ENCODE data around the gene TP53I13. TPM values are rescaled to one million over a fixed set of nuclear protein-coding genes. Genes with fewer than 3 reads are reported as not detected.

Gene TP53I13
- total and polyA plus RNA-seq, 2 of the 13 experiments (the other 11 are each of a cell fraction or from before 2014, with no cell fraction given), result 16.9 to 25.7 TPM

GRCh38 chr17:29591737-29592608 is 23.5 kb downstream of the TP53I13 start (continued):
- TF ChIP-seq, protein P1, sequence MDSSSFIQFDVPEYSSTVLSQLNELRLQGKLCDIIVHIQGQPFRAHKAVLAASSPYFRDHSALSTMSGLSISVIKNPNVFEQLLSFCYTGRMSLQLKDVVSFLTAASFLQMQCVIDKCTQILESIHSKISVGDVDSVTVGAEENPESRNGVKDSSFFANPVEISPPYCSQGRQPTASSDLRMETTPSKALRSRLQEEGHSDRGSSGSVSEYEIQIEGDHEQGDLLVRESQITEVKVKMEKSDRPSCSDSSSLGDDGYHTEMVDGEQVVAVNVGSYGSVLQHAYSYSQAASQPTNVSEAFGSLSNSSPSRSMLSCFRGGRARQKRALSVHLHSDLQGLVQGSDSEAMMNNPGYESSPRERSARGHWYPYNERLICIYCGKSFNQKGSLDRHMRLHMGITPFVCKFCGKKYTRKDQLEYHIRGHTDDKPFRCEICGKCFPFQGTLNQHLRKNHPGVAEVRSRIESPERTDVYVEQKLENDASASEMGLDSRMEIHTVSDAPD (CRISPR knock-in tag; IDR thresholded peaks at IDR 0.05), result no peak
- no peak for TF ChIP-seq TAF15 (IDR thresholded peaks at IDR 0.05; ENCODE audit: low read depth, low read length, poor library complexity, severe bottlenecking)
- no peak for TF ChIP-seq KDM6A (CRISPR knock-in tag; IDR thresholded peaks at IDR 0.05; ENCODE audit: low read depth)
- TF ChIP-seq RXRA (CRISPR knock-in tag; IDR thresholded peaks at IDR 0.05), result peak; percentile 51
- no peak for TF ChIP-seq ZNF124 (CRISPR knock-in tag; IDR thresholded peaks at IDR 0.05)
- no peak for TF ChIP-seq ZNF367 (CRISPR knock-in tag; IDR thresholded peaks at IDR 0.05; ENCODE audit: borderline replicate concordance)
- no peak for TF ChIP-seq BCL3 (CRISPR knock-in tag; IDR thresholded peaks at IDR 0.05)
- TF ChIP-seq, protein P2, sequence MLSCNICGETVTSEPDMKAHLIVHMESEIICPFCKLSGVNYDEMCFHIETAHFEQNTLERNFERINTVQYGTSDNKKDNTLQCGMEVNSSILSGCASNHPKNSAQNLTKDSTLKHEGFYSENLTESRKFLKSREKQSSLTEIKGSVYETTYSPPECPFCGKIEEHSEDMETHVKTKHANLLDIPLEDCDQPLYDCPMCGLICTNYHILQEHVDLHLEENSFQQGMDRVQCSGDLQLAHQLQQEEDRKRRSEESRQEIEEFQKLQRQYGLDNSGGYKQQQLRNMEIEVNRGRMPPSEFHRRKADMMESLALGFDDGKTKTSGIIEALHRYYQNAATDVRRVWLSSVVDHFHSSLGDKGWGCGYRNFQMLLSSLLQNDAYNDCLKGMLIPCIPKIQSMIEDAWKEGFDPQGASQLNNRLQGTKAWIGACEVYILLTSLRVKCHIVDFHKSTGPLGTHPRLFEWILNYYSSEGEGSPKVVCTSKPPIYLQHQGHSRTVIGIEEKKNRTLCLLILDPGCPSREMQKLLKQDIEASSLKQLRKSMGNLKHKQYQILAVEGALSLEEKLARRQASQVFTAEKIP (CRISPR knock-in tag; IDR thresholded peaks at IDR 0.05; ENCODE audit: borderline replicate concordance), result no peak
- no peak for TF ChIP-seq ZNF225 (CRISPR knock-in tag; IDR thresholded peaks at IDR 0.05)
- TF ChIP-seq, protein P3, sequence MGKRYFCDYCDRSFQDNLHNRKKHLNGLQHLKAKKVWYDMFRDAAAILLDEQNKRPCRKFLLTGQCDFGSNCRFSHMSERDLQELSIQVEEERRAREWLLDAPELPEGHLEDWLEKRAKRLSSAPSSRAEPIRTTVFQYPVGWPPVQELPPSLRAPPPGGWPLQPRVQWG (CRISPR knock-in tag; IDR thresholded peaks at IDR 0.05; ENCODE audit: borderline replicate concordance, low read depth), result no peak
- TF ChIP-seq ISL2 (CRISPR knock-in tag; IDR thresholded peaks at IDR 0.05), result no peak; the same call in 1 of the 2 replicates
- no peak for TF ChIP-seq ADNP (CRISPR knock-in tag; IDR thresholded peaks at IDR 0.05)
- no peak for TF ChIP-seq RAD51 (IDR thresholded peaks at IDR 0.05; ENCODE audit: borderline replicate concordance)
- no peak for TF ChIP-seq ZSCAN12 (CRISPR knock-in tag; IDR thresholded peaks at IDR 0.05)
- no peak for TF ChIP-seq TCF7 (IDR thresholded peaks at IDR 0.05; ENCODE audit: low read depth)
- no peak for TF ChIP-seq ZNF460 (CRISPR knock-in tag; IDR thresholded peaks at IDR 0.05; ENCODE audit: borderline replicate concordance)
- no peak; the same call in 1 of the 2 replicates for TF ChIP-seq PITX1 (CRISPR knock-in tag; IDR thresholded peaks at IDR 0.05)
- TF ChIP-seq PRDM4 (CRISPR knock-in tag; IDR thresholded peaks at IDR 0.05; ENCODE audit: borderline replicate concordance), result no peak
- no peak for TF ChIP-seq ZNF329 (CRISPR knock-in tag; IDR thresholded peaks at IDR 0.05; ENCODE audit: low read depth)
- no peak for TF ChIP-seq ZFAT (CRISPR knock-in tag; conservative IDR thresholded peaks at IDR 0.05)
- no peak; the same call in 1 of the 2 replicates for TF ChIP-seq SAFB2 (CRISPR knock-in tag; IDR thresholded peaks at IDR 0.05; ENCODE audit: borderline replicate concordance, low read depth)

Data from HepG2 (cell line).